ENCODE data around the gene PDPN. TPM values are rescaled to one million over a fixed set of nuclear protein-coding genes. Genes with fewer than 3 reads are reported as not detected.

Gene PDPN
- total RNA-seq, 1 experiment from 2014 or later = not detected

- intact Hi-C loops (cut with micrococcal nuclease) = no loop called here
- ATAC-seq (no peak), DNase-seq (ENCODE audit: low read depth, low spot score) (no peak)
- BruUV-seq (replicated peaks) = no TSS peak
- ChIA-PET RAD21 (ENCODE audit: low non-redundant PET in 1 of 2, low total read pairs in 2 of 2, uncharacterized antibody in 2 of 2, unreplicated experiment in 2 of 2) (no interaction called here), POLR2A (no interaction called here), CTCF (no interaction called here)
- Histone ChIP-seq H3K79me2 (ENCODE audit: insufficient read depth, low read length) (no peaks in the 10 kb centered on the region), H3K4me2 (ENCODE audit: low read length) (no peak overlapping the region), H4K20me1 (ENCODE audit: insufficient read depth) (no peaks in the 10 kb centered on the region), H2AFZ (ENCODE audit: low read depth, low read length, poor library complexity, severe bottlenecking) (no peak overlapping the region), H3K36me3 (ENCODE audit: control insufficient read depth in 1 of 2, insufficient read depth in 2 of 2, low read length in 2 of 2) (no peaks in the 10 kb centered on the region), H3K27me3 (ENCODE audit: insufficient read depth, low read length) (no peaks in the 10 kb centered on the region), H3K9me2 (ENCODE audit: insufficient read depth) (no peaks in the 10 kb centered on the region), H3K4me1 (ENCODE audit: control insufficient read depth in 1 of 2, insufficient read depth in 2 of 2, low read length in 2 of 2) (no peaks in the 10 kb centered on the region), H3K27ac (ENCODE audit: low read depth, low read length) (no peak overlapping the region), H3K9ac (ENCODE audit: low read length) (no peak overlapping the region), H3K9me3 (ENCODE audit: control insufficient read depth in 1 of 2, insufficient read depth in 1 of 2, low read depth in 1 of 2, low read length in 2 of 2) (no peaks in the 10 kb centered on the region), H3K4me3 (replicated peaks in 1 of 2; ENCODE audit: low read depth in 1 of 2, low read length in 2 of 2) (no peak overlapping the region)
- TF ChIP-seq ZFX (IDR thresholded peaks at IDR 0.05) (no peak), RAD21 (IDR thresholded peaks at IDR 0.05; ENCODE audit: low read depth) (no peak), TCF7L2 (IDR thresholded peaks at IDR 0.05; ENCODE audit: borderline replicate concordance, extremely low read depth, insufficient read depth, insufficient read length) (no peak), CBX3 (IDR thresholded peaks at IDR 0.05; ENCODE audit: low read depth) (no peak)
Measured at GRCh38 chr1:13646521-13646920, 62.9 kb downstream of the PDPN start.

- Histone ChIP-seq H3K9me3 (ENCODE audit: control insufficient read depth in 1 of 2, insufficient read depth in 1 of 2, low read depth in 1 of 2, low read length in 2 of 2) (no peaks in the 10 kb centered on the region), H3K9me2 (ENCODE audit: insufficient read depth) (no peaks in the 10 kb centered on the region), H3K9ac (ENCODE audit: low read length) (no peak overlapping the region), H3K27ac (ENCODE audit: low read depth, low read length) (no peak overlapping the region), H3K4me3 (replicated peaks in 1 of 2; ENCODE audit: low read depth in 1 of 2, low read length in 2 of 2) (no peak overlapping the region), H4K20me1 (ENCODE audit: insufficient read depth) (no peaks in the 10 kb centered on the region), H3K4me2 (ENCODE audit: low read length) (no peak overlapping the region), H3K27me3 (ENCODE audit: insufficient read depth, low read length) (no peaks in the 10 kb centered on the region), H3K4me1 (ENCODE audit: control insufficient read depth in 1 of 2, insufficient read depth in 2 of 2, low read length in 2 of 2) (no peaks in the 10 kb centered on the region), H2AFZ (ENCODE audit: low read depth, low read length, poor library complexity, severe bottlenecking) (no peak overlapping the region), H3K36me3 (ENCODE audit: control insufficient read depth in 1 of 2, insufficient read depth in 2 of 2, low read length in 2 of 2) (no peaks in the 10 kb centered on the region), H3K79me2 (ENCODE audit: insufficient read depth, low read length) (no peaks in the 10 kb centered on the region)
- RAD21 ChIA-PET (ENCODE audit: low non-redundant PET in 1 of 2, low total read pairs in 2 of 2, uncharacterized antibody in 2 of 2, unreplicated experiment in 2 of 2) = no interaction called here
- intact Hi-C loops (cut with micrococcal nuclease) = no loop called here
- CTCF ChIA-PET = no interaction called here
- DNase-seq (ENCODE audit: low read depth, low spot score) (no peak), ATAC-seq (no peak)
- BruUV-seq (replicated peaks) = no TSS peak
- POLR2A ChIA-PET = no interaction called here
- no peak for TF ChIP-seq POLR2AphosphoS5 (IDR thresholded peaks at IDR 0.05; ENCODE audit: low read depth, low read length)
- no peak for TF ChIP-seq SIN3A (IDR thresholded peaks at IDR 0.05; ENCODE audit: low read depth)
- TF ChIP-seq ELF1 (IDR thresholded peaks at IDR 0.05; ENCODE audit: borderline replicate concordance, low read depth) = no peak
- TF ChIP-seq REST (IDR thresholded peaks at IDR 0.05; ENCODE audit: low read depth) = no peak
- TF ChIP-seq FOSL1 (IDR thresholded peaks at IDR 0.05; ENCODE audit: low read depth) = no peak
- no peak for TF ChIP-seq POLR2A (IDR thresholded peaks at IDR 0.05; ENCODE audit: borderline replicate concordance, extremely low read depth, insufficient read depth, insufficient read length)
- no peak for TF ChIP-seq ATF3 (IDR thresholded peaks at IDR 0.05)
- TF ChIP-seq EGR1 (IDR thresholded peaks at IDR 0.05; ENCODE audit: low read depth) = no peak
- TF ChIP-seq CEBPB (IDR thresholded peaks at IDR 0.05; ENCODE audit: low read depth) = no peak
- TF ChIP-seq ZBTB33 (IDR thresholded peaks at IDR 0.05; ENCODE audit: extremely low read depth, insufficient replicate concordance, low read length) = no peak
- TF ChIP-seq JUND (IDR thresholded peaks at IDR 0.05) = no peak
- TF ChIP-seq EZH2 (IDR thresholded peaks at IDR 0.05) = no peak
- no peak for TF ChIP-seq ZFX (IDR thresholded peaks at IDR 0.05)
- no peak for TF ChIP-seq RAD21 (IDR thresholded peaks at IDR 0.05; ENCODE audit: low read depth)
- no peak for TF ChIP-seq EZH2phosphoT487 (IDR thresholded peaks at IDR 0.05; ENCODE audit: borderline replicate concordance)
- TF ChIP-seq CBX3 (IDR thresholded peaks at IDR 0.05; ENCODE audit: low read depth) = no peak
- no peak for TF ChIP-seq ZNF274 (IDR thresholded peaks at IDR 0.05; ENCODE audit: low read depth, low read length)
Measured at GRCh38 chr1:13651279-13651678, 67.6 kb downstream of the PDPN start.

Measured in HCT116 (cell line).